SK-N-SH (cell line): ENCODE data around the gene IGFL1. TPM values are rescaled to one million over a fixed set of nuclear protein-coding genes. Genes with fewer than 3 reads are reported as not detected.

Experiments
- CTCF ChIA-PET: fragments of 300-600, 350-600 bp; formaldehyde crosslinking; extraction: SDS; loops from one replicate; lab custom pipeline; 2021; lab: Yijun Ruan, JAX
- POLR2A ChIA-PET: fragments of 350-600 bp; sonication (Branson Sonifier 250); formaldehyde crosslinking; extraction: SDS; loops from one replicate; lab custom pipeline; 2020; ENCODE audit warnings: antibody characterized with exemption, inconsistent platforms; lab: Yijun Ruan, JAX
- DNase-seq: peaks from one replicate; pipeline ENCODE4 v3.0.0; 2012
- H2AFZ ChIP-seq: fragments of 200-600 bp; sonication (generic); 2 replicates; pipeline ENCODE4 v1.8.1; 2016; ENCODE audit warnings: antibody characterized with exemption, mild to moderate bottlenecking, low read depth
- H3F3A ChIP-seq: fragments of 200-600 bp; sonication (generic); replicated peaks from 2 replicates; pipeline ENCODE3; 2016; ENCODE audit warnings: antibody characterized with exemption, mild to moderate bottlenecking; ENCODE audit not compliant: insufficient read depth
- H3K27ac ChIP-seq, 2 experiments: fragments of 200-500 bp in 1 of 2; fragments of 200-600 bp in 1 of 2; sonication (Bioruptor generic) in 1 of 2; sonication (generic), shearing (Covaris generic) in 1 of 2; 2 replicates each; pipeline versions ENCODE4 v1.5.1 to v1.6.1; 2014 to 2016; ENCODE audit warnings: low read depth in 2 of 2, inconsistent platforms in 1 of 2, low read length in 1 of 2, mild to moderate bottlenecking in 1 of 2, mixed read lengths in 1 of 2
- H3K27me3 ChIP-seq: fragments of 200-600 bp; sonication (generic), shearing (Covaris generic); 2 replicates; pipeline ENCODE4 v1.6.1; 2016; ENCODE audit warnings: mixed run types; ENCODE audit not compliant: insufficient read depth
- H3K36me3 ChIP-seq, 2 experiments: fragments of 200-500 bp in 1 of 2; fragments of 200-600 bp in 1 of 2; sonication (Bioruptor generic) in 1 of 2; sonication (generic) in 1 of 2; replicated peaks in 1 of 2; 2 replicates each; pipeline versions ENCODE3 to v1.5.1; 2014 to 2016; ENCODE audit warnings: low read length in 1 of 2, mild to moderate bottlenecking in 1 of 2; ENCODE audit not compliant: insufficient read depth in 2 of 2, control insufficient read depth in 1 of 2
- H3K4me1 ChIP-seq, 2 experiments: fragments of 200-500 bp in 1 of 2; fragments of 200-600 bp in 1 of 2; sonication (Bioruptor generic) in 1 of 2; sonication (generic), shearing (Covaris generic) in 1 of 2; 2 replicates each; pipeline versions ENCODE4 v1.5.1 to v1.6.1; 2014 to 2016; ENCODE audit warnings: low read depth in 1 of 2, low read length in 1 of 2, mixed run types in 1 of 2; ENCODE audit not compliant: insufficient read depth in 2 of 2, control insufficient read depth in 1 of 2
- H3K4me2 ChIP-seq: fragments of 200-600 bp; sonication (generic), shearing (Covaris generic); 2 replicates; pipeline ENCODE4 v1.6.1; 2017; ENCODE audit warnings: mixed run types
- H3K4me3 ChIP-seq, 2 experiments: fragments of 200-500 bp in 1 of 2; fragments of 200-600 bp in 1 of 2; sonication (Bioruptor generic) in 1 of 2; sonication (generic), shearing (Covaris generic) in 1 of 2; 2 replicates each; pipeline versions ENCODE4 v1.5.1 to v1.8.1; 2014 to 2016; ENCODE audit warnings: low read depth in 2 of 2, inconsistent platforms in 1 of 2, low read length in 1 of 2, mild to moderate bottlenecking in 1 of 2, mixed read lengths in 1 of 2, moderate library complexity in 1 of 2
- H3K79me2 ChIP-seq: fragments of 200-600 bp; sonication (generic); 2 replicates; pipeline ENCODE4 v1.8.1; 2017; ENCODE audit warnings: mild to moderate bottlenecking; ENCODE audit not compliant: insufficient read depth
- H3K9ac ChIP-seq: fragments of 200-600 bp; sonication (generic); 2 replicates; pipeline ENCODE4 v1.6.1; 2017; ENCODE audit warnings: mixed run types
- H3K9me2 ChIP-seq: fragments of 200-600 bp; sonication (generic); 2 replicates; pipeline ENCODE4 v1.6.1; 2017; ENCODE audit warnings: mixed run types
- H3K9me3 ChIP-seq: fragments of 200-600 bp; sonication (generic); 2 replicates; pipeline ENCODE4 v1.6.1; 2017; ENCODE audit warnings: mixed run types, mild to moderate bottlenecking, moderate library complexity
- H4K20me1 ChIP-seq: fragments of 200-600 bp; sonication (generic); 2 replicates; pipeline ENCODE4 v1.6.1; 2017; ENCODE audit warnings: mild to moderate bottlenecking, mixed run types; ENCODE audit not compliant: insufficient read depth
- ELF1 ChIP-seq: IDR thresholded peaks from 2 replicates; pipeline ENCODE4 v1.4.0; 2012
- EP300 ChIP-seq, 2 experiments: IDR thresholded peaks; 2 replicates each; pipeline versions ENCODE4 v1.4.0 to v1.6.1; 2012; ENCODE audit warnings: borderline replicate concordance in 1 of 2, low read depth in 1 of 2, low read length in 1 of 2
- EZH2phosphoT487 ChIP-seq: fragments of 200-600 bp; sonication (generic); IDR thresholded peaks from 2 replicates; pipeline ENCODE4 v1.6.1; 2017; ENCODE audit warnings: low read depth, mixed run types, mild to moderate bottlenecking, antibody characterized with exemption, moderate library complexity, borderline replicate concordance
- FOSL2 ChIP-seq: IDR thresholded peaks from 2 replicates; pipeline ENCODE4 v1.4.0; 2012; ENCODE audit warnings: low read depth, mild to moderate bottlenecking, moderate library complexity, borderline replicate concordance
- GABPA ChIP-seq: IDR thresholded peaks from 2 replicates; pipeline ENCODE4 v1.4.0; 2012; ENCODE audit warnings: low read depth, mild to moderate bottlenecking
- GATA2 ChIP-seq: sonication (generic); formaldehyde crosslinking; IDR thresholded peaks from 2 replicates; pipeline ENCODE4 v1.5.0; 2020; ENCODE audit warnings: mild to moderate bottlenecking, missing genetic modification reagents
- JUND ChIP-seq: IDR thresholded peaks from 2 replicates; pipeline ENCODE4 v1.4.0; 2012
- MEF2A ChIP-seq: IDR thresholded peaks from 2 replicates; pipeline ENCODE4 v1.4.0; 2012; ENCODE audit warnings: low read depth, borderline replicate concordance
- NFIC ChIP-seq: IDR thresholded peaks from 2 replicates; pipeline ENCODE4 v1.4.0; 2012; ENCODE audit warnings: borderline replicate concordance
- POLR2AphosphoS5 ChIP-seq: IDR thresholded peaks from 2 replicates; pipeline ENCODE4 v1.6.1; 2012; ENCODE audit warnings: low read depth, low read length
- RFX5 ChIP-seq: IDR thresholded peaks from 2 replicates; pipeline ENCODE4 v1.6.1; 2012; ENCODE audit warnings: mild to moderate bottlenecking, improper control_type of control experiment, low read length
- TAF1 ChIP-seq: IDR thresholded peaks from 2 replicates; pipeline ENCODE4 v1.6.1; 2012; ENCODE audit warnings: low read depth, mild to moderate bottlenecking, low read length, moderate library complexity, borderline replicate concordance
- TEAD4 ChIP-seq: IDR thresholded peaks from 2 replicates; pipeline ENCODE4 v1.4.0; 2012; ENCODE audit warnings: mild to moderate bottlenecking, borderline replicate concordance; ENCODE audit not compliant: insufficient read depth
- YY1 ChIP-seq: IDR thresholded peaks from 2 replicates; pipeline ENCODE4 v1.4.0; 2012; ENCODE audit warnings: low read depth, mild to moderate bottlenecking
- WGBS: methylation state at CpG from one replicate; pipeline ENCODE4 v1.1.6; 2017; ENCODE audit warnings: low lambda C conversion rate; 5-methylcytosine and 5-hydroxymethylcytosine counted together
- polyA plus RNA-seq, 3 experiments: library from polyadenylated mRNA; depleted of rRNA; stranded (reverse); fragments of >200 nt; gene quantifications; 2 replicates each; pipeline ENCODE4 v1.2.3, GENCODE V29; 2012
- TF ChIP-seq, protein P1 (sequence below): IDR thresholded peaks from 2 replicates; pipeline ENCODE4 v1.4.0; 2012; ENCODE audit warnings: low read depth, borderline replicate concordance
- TF ChIP-seq, protein P2 (sequence below): IDR thresholded peaks from 2 replicates; pipeline ENCODE4 v1.6.1; 2012; ENCODE audit warnings: mild to moderate bottlenecking, low read depth, low read length, moderate library complexity
- TF ChIP-seq, protein P3 (sequence below): fragments of 150-350 bp; IDR thresholded peaks from 2 replicates; pipeline ENCODE4 v1.6.1; 2016; ENCODE audit warnings: mild to moderate bottlenecking, low read depth, low read length
- TF ChIP-seq, protein P4 (sequence below): IDR thresholded peaks from 2 replicates; pipeline ENCODE4 v1.4.0; 2012; ENCODE audit warnings: low read depth, borderline replicate concordance

The IGFL1 gene
- polyA plus RNA-seq, 1 of the 3 experiments (the other 2 are of a cell fraction) = not detected

DNA sequence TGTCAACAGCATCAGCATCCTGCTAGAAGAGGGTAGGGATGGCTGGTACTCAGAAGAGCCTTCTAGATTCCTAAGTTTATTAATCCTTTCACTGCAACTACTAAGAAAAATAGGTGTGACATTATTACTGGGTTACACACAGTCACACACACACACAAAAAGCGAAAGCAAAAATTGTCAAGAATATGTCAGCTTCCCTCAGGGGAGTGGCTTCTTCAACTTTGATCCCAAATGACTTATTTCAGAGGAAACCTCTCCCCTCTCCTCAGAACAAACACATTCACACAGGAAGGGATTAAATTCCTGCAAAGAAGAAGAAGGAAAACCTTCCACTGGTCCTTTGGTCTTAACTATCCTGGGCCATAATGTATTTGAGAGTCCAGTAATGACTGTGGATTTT is 20.1 kb upstream of the IGFL1 start:
- H3K27me3 ChIP-seq = peaks cover 13% of the 10 kb centered on the region; the same call in 1 of the 2 replicates
- no peaks in the 10 kb centered on the region for H3K36me3 ChIP-seq
- no peak overlapping the region for H3K4me2 ChIP-seq
- H3F3A ChIP-seq = peaks cover 10% of the 10 kb centered on the region
- no peaks in the 10 kb centered on the region for H3K9me3 ChIP-seq
- H2AFZ ChIP-seq = no peak overlapping the region
- WGBS = 25% methylated on average over 1 of the region's 1 CpG
- no peak for DNase-seq
- peaks cover 0 to 13% of the 10 kb centered on the region in 2 experiments; a peak in 1 of 4 replicates for H3K4me1 ChIP-seq
- no peaks in the 10 kb centered on the region for H4K20me1 ChIP-seq
- TF ChIP-seq EZH2phosphoT487 = no peak
- TF ChIP-seq TEAD4 = no peak
- TF ChIP-seq EP300 (IDR thresholded peaks at IDR 0.05; ENCODE audit: borderline replicate concordance in 1 of 2, low read depth in 1 of 2, low read length in 1 of 2) = no peak
- no peak for TF ChIP-seq JUND
- no peak for TF ChIP-seq FOSL2
- no peak for TF ChIP-seq YY1
- no peak for TF ChIP-seq ELF1
- TF ChIP-seq, protein P1, sequence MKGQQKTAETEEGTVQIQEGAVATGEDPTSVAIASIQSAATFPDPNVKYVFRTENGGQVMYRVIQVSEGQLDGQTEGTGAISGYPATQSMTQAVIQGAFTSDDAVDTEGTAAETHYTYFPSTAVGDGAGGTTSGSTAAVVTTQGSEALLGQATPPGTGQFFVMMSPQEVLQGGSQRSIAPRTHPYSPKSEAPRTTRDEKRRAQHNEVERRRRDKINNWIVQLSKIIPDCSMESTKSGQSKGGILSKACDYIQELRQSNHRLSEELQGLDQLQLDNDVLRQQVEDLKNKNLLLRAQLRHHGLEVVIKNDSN = no peak
- TF ChIP-seq, protein P2, sequence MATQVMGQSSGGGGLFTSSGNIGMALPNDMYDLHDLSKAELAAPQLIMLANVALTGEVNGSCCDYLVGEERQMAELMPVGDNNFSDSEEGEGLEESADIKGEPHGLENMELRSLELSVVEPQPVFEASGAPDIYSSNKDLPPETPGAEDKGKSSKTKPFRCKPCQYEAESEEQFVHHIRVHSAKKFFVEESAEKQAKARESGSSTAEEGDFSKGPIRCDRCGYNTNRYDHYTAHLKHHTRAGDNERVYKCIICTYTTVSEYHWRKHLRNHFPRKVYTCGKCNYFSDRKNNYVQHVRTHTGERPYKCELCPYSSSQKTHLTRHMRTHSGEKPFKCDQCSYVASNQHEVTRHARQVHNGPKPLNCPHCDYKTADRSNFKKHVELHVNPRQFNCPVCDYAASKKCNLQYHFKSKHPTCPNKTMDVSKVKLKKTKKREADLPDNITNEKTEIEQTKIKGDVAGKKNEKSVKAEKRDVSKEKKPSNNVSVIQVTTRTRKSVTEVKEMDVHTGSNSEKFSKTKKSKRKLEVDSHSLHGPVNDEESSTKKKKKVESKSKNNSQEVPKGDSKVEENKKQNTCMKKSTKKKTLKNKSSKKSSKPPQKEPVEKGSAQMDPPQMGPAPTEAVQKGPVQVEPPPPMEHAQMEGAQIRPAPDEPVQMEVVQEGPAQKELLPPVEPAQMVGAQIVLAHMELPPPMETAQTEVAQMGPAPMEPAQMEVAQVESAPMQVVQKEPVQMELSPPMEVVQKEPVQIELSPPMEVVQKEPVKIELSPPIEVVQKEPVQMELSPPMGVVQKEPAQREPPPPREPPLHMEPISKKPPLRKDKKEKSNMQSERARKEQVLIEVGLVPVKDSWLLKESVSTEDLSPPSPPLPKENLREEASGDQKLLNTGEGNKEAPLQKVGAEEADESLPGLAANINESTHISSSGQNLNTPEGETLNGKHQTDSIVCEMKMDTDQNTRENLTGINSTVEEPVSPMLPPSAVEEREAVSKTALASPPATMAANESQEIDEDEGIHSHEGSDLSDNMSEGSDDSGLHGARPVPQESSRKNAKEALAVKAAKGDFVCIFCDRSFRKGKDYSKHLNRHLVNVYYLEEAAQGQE = no peak
- TF ChIP-seq TAF1 = no peak
- no peak for TF ChIP-seq NFIC
- TF ChIP-seq RFX5 = no peak
- TF ChIP-seq GABPA = no peak
- TF ChIP-seq MEF2A = no peak
- TF ChIP-seq, protein P3, sequence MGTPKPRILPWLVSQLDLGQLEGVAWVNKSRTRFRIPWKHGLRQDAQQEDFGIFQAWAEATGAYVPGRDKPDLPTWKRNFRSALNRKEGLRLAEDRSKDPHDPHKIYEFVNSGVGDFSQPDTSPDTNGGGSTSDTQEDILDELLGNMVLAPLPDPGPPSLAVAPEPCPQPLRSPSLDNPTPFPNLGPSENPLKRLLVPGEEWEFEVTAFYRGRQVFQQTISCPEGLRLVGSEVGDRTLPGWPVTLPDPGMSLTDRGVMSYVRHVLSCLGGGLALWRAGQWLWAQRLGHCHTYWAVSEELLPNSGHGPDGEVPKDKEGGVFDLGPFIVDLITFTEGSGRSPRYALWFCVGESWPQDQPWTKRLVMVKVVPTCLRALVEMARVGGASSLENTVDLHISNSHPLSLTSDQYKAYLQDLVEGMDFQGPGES = no peak
- TF ChIP-seq, protein P4, sequence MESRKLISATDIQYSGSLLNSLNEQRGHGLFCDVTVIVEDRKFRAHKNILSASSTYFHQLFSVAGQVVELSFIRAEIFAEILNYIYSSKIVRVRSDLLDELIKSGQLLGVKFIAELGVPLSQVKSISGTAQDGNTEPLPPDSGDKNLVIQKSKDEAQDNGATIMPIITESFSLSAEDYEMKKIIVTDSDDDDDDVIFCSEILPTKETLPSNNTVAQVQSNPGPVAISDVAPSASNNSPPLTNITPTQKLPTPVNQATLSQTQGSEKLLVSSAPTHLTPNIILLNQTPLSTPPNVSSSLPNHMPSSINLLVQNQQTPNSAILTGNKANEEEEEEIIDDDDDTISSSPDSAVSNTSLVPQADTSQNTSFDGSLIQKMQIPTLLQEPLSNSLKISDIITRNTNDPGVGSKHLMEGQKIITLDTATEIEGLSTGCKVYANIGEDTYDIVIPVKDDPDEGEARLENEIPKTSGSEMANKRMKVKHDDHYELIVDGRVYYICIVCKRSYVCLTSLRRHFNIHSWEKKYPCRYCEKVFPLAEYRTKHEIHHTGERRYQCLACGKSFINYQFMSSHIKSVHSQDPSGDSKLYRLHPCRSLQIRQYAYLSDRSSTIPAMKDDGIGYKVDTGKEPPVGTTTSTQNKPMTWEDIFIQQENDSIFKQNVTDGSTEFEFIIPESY = no peak
- TF ChIP-seq POLR2AphosphoS5 = no peak
- TF ChIP-seq GATA2 = no peak
- H3K4me3 ChIP-seq = no peak overlapping the region
- ChIA-PET POLR2A (no interaction called here), CTCF (interaction anchor here (1.0 kb wide), 1 partner anchor 180 kb away, joined by 5 read pairs; no protein-coding TSS in a partner anchor)
- no peaks in the 10 kb centered on the region for H3K9me2 ChIP-seq
- no peak overlapping the region for H3K27ac ChIP-seq
- H3K79me2 ChIP-seq = no peaks in the 10 kb centered on the region
- no peak overlapping the region for H3K9ac ChIP-seq
